ENCODE results near the gene C10orf53.

C10orf53 gene

DNA sequence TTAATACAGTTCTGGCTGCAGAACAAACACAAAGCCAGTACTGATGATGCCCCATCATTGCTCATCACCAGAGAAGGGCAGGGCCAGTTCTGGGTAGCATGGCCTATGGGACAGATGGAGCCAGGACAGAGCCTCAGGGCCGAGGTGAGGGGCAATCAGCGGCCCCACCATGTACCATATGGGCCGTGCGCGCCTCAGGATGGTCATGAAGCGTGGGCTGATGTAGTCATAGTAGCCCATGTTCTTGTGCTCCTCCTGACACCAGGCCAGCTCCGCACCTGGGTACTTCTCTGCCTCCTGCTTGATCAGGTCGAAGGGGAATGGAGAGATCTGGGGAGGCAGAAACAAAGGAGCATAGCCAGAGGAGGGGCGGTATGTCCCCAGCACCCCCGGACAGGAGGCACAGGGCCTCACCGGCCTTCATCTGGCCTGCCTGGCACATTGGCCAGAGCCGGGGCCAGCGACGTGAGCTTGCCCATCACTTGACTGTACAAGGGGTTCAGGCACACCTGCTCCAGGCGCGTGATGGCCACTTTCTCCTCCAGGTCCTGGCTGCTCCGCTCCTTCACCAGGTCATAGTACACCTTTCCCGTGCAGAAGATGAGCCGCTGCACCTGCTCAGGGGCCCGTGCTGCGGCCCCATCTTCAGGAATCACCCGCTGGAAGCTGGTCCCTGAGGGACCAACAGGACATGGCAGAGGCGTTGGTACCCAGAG lies 56.6 kb downstream of the C10orf53 start:
- no peaks in the 10 kb centered on the region for H3K36me3 ChIP-seq (ENCODE audit: control insufficient read depth, insufficient read depth, low read length)
- no peaks in the 10 kb centered on the region for H3K4me1 ChIP-seq (ENCODE audit: control insufficient read depth, insufficient read depth, low read length, poor library complexity, severe bottlenecking)
- H3K27ac ChIP-seq (ENCODE audit: insufficient read depth, low read length, poor library complexity, severe bottlenecking), result no peak overlapping the region
- no peak for DNase-seq
- H3K9me3 ChIP-seq (ENCODE audit: control insufficient read depth, low read length), result no peaks in the 10 kb centered on the region
- no peaks in the 10 kb centered on the region for H3K27me3 ChIP-seq (replicated peaks; ENCODE audit: control insufficient read depth, insufficient read depth, low read length, poor library complexity, severe bottlenecking)
- no peak overlapping the region for H3K4me3 ChIP-seq (ENCODE audit: insufficient read depth, low read depth, low read length, poor library complexity, severe bottlenecking)

DNA sequence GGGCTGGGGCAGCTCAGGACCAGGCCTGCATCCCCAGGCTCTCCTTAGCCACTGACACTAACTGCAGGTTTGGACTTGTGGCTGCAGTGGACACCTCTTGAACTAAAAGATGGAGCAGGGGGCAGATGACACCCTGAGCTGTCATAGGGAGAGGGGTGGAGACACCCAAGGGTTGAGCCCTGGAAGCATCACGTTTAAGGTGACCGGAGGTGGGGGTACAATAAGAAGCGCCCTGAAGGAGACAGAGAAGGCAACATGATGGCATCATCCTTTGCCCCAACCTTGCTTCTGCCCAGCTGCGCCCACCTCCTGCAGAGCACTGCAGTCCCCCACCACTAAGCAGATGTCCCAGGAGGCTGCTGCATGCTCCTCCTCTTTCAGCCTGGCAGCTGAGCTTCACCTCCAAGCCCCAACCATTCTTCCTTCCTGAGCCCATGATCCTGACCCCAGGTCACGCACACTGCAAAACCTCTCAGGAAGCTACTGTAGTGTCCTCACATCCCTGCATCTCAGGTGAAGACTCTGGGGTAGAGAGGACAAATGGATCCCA lies 57.2 kb downstream of the C10orf53 start:
- H3K27me3 ChIP-seq (replicated peaks; ENCODE audit: control insufficient read depth, insufficient read depth, low read length, poor library complexity, severe bottlenecking), result no peaks in the 10 kb centered on the region
- no peaks in the 10 kb centered on the region for H3K4me1 ChIP-seq (ENCODE audit: control insufficient read depth, insufficient read depth, low read length, poor library complexity, severe bottlenecking)
- H3K27ac ChIP-seq (ENCODE audit: insufficient read depth, low read length, poor library complexity, severe bottlenecking), result no peak overlapping the region
- no peak overlapping the region for H3K4me3 ChIP-seq (ENCODE audit: insufficient read depth, low read depth, low read length, poor library complexity, severe bottlenecking)
- DNase-seq, result no peak
- no peaks in the 10 kb centered on the region for H3K9me3 ChIP-seq (ENCODE audit: control insufficient read depth, low read length)
- H3K36me3 ChIP-seq (ENCODE audit: control insufficient read depth, insufficient read depth, low read length), result no peaks in the 10 kb centered on the region

DNA sequence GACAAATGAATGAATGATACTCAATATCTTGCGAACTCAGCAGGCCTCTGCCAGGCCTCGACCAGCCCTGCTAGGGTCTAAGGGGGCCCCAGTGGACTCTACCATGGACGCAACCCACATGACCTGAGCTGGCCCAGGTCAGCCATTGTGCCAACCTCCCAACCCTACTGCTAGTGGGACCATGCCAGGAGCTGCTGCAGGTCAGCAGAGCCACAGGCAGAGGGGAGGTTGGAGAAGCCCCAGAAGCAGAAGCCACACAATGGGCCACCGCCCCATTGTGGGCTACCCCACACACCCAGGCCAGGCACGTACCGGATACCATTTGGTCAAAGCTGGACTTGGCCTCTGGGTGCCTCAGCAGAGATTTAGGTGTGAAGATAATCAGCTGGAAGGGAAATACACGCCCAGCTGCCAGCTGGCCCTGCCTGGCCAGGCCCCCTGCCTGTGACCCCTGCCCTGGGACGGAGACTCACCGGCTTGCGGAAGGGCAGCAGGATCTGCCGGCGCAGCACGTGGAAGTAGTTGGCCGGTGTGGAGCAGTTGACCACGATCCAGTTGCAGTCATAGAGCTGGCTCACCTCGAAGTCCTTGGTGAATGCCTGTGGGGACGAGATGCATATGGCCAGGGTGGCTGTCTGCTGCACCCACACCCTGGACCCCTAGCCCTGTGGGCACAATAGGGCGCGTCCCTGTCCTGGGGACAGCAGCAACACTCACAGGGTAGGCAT lies 58.2 kb downstream of the C10orf53 start:
- DNase-seq, result no peak
- H3K9me3 ChIP-seq (ENCODE audit: control insufficient read depth, low read length), result no peaks in the 10 kb centered on the region
- no peaks in the 10 kb centered on the region for H3K36me3 ChIP-seq (ENCODE audit: control insufficient read depth, insufficient read depth, low read length)
- no peaks in the 10 kb centered on the region for H3K27me3 ChIP-seq (replicated peaks; ENCODE audit: control insufficient read depth, insufficient read depth, low read length, poor library complexity, severe bottlenecking)
- H3K4me1 ChIP-seq (ENCODE audit: control insufficient read depth, insufficient read depth, low read length, poor library complexity, severe bottlenecking), result no peaks in the 10 kb centered on the region
- no peak overlapping the region for H3K27ac ChIP-seq (ENCODE audit: insufficient read depth, low read length, poor library complexity, severe bottlenecking)
- H3K4me3 ChIP-seq (ENCODE audit: insufficient read depth, low read depth, low read length, poor library complexity, severe bottlenecking), result no peak overlapping the region

DNA sequence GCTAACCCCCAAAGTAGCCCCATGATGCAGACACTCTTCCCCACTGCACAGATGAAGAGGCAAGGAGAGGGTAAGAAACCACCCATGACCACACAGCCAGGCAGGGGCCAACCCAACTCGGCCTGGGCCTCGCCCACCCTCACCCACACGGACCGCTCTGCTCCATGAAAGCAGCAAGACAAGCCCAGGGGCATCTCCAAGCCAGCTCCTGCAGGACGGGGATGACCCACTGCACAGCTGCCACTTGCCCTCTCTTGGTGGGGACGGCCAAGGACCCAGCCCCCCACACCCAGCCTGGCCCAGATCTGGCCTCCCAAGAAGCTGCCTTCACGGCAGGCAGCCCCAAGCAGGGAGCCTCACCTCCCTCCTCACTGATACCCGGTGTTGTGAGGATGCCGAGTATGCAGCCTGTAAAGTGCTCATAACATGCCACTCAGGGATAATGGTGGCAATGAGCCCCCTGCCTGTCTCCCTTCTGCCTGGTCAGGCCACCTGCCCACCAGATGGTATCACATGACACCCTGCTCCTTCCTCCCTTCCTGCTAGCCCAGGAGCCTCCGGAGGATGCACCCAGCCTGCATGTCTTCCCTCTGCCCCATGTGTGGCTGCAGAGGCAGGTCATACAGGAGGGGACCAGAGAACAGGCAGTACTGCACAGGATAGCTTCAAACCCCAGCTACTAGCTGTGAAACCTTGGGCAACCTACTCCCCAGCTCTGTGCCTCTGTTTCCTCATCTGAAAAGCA lies 59.3 kb downstream of the C10orf53 start:
- Histone ChIP-seq H3K4me3 (ENCODE audit: insufficient read depth, low read depth, low read length, poor library complexity, severe bottlenecking) (no peak overlapping the region), H3K27me3 (replicated peaks; ENCODE audit: control insufficient read depth, insufficient read depth, low read length, poor library complexity, severe bottlenecking) (no peaks in the 10 kb centered on the region), H3K27ac (ENCODE audit: insufficient read depth, low read length, poor library complexity, severe bottlenecking) (no peak overlapping the region), H3K4me1 (ENCODE audit: control insufficient read depth, insufficient read depth, low read length, poor library complexity, severe bottlenecking) (no peaks in the 10 kb centered on the region), H3K36me3 (ENCODE audit: control insufficient read depth, insufficient read depth, low read length) (no peaks in the 10 kb centered on the region), H3K9me3 (ENCODE audit: control insufficient read depth, low read length) (no peaks in the 10 kb centered on the region)
- DNase-seq, result no peak

GRCh38 chr10:49739426-49739825 lies 60.0 kb downstream of the C10orf53 start:
- H3K36me3 ChIP-seq (ENCODE audit: control insufficient read depth, insufficient read depth, low read length), result no peaks in the 10 kb centered on the region
- H3K4me1 ChIP-seq (ENCODE audit: control insufficient read depth, insufficient read depth, low read length, poor library complexity, severe bottlenecking), result no peaks in the 10 kb centered on the region
- H3K27me3 ChIP-seq (replicated peaks; ENCODE audit: control insufficient read depth, insufficient read depth, low read length, poor library complexity, severe bottlenecking), result no peaks in the 10 kb centered on the region
- H3K4me3 ChIP-seq (ENCODE audit: insufficient read depth, low read depth, low read length, poor library complexity, severe bottlenecking), result no peak overlapping the region
- H3K27ac ChIP-seq (ENCODE audit: insufficient read depth, low read length, poor library complexity, severe bottlenecking), result no peak overlapping the region
- H3K9me3 ChIP-seq (ENCODE audit: control insufficient read depth, low read length), result no peaks in the 10 kb centered on the region
- DNase-seq, result no peak

- DNase-seq, result no peak
- no peaks in the 10 kb centered on the region for H3K27me3 ChIP-seq (replicated peaks; ENCODE audit: control insufficient read depth, insufficient read depth, low read length, poor library complexity, severe bottlenecking)
- no peaks in the 10 kb centered on the region for H3K36me3 ChIP-seq (ENCODE audit: control insufficient read depth, insufficient read depth, low read length)
- H3K27ac ChIP-seq (ENCODE audit: insufficient read depth, low read length, poor library complexity, severe bottlenecking), result no peak overlapping the region
- H3K9me3 ChIP-seq (ENCODE audit: control insufficient read depth, low read length), result no peaks in the 10 kb centered on the region
- H3K4me1 ChIP-seq (ENCODE audit: control insufficient read depth, insufficient read depth, low read length, poor library complexity, severe bottlenecking), result no peaks in the 10 kb centered on the region
- H3K4me3 ChIP-seq (ENCODE audit: insufficient read depth, low read depth, low read length, poor library complexity, severe bottlenecking), result no peak overlapping the region
Measured at GRCh38 chr10:49740346-49741107, 61.1 kb downstream of the C10orf53 start.

DNA sequence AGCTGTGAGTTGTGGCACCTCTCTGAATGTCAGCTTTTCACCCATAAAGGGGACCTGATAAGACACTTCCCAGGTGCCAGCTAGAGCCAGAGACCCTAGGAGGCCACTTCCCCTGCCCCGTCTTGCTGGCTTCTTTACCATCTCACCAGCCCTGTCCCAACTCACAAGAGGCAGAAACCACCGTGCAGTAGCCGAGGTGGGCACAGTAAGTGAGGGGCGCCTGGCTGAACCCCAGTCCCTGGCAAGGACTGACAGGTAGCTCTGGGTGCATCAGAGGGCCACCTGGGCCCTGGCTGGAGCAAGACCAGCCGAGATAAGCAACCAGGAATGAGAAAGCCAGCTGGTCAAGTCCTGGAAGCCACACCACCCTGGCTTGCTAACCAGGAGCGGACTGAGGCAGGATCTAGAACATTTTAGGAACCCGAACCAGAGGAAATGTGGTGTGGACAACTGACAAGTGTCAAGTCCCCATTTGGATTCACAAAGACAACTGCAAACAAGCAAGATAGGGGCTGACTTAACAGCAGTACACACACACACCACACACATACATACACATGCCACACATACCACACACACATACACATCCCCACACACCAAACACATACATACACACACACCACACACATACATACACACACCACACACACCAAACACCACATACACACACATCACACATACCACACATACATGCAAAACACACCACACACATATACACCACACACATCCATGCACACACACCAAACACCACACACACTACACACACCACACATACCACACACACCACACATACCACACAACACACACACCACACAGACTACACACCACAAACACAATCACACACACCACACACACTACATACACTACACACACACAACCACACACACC lies 61.9 kb downstream of the C10orf53 start:
- Histone ChIP-seq H3K27ac (ENCODE audit: insufficient read depth, low read length, poor library complexity, severe bottlenecking) (no peak overlapping the region), H3K36me3 (ENCODE audit: control insufficient read depth, insufficient read depth, low read length) (no peaks in the 10 kb centered on the region), H3K9me3 (ENCODE audit: control insufficient read depth, low read length) (no peaks in the 10 kb centered on the region), H3K27me3 (replicated peaks; ENCODE audit: control insufficient read depth, insufficient read depth, low read length, poor library complexity, severe bottlenecking) (no peaks in the 10 kb centered on the region), H3K4me1 (ENCODE audit: control insufficient read depth, insufficient read depth, low read length, poor library complexity, severe bottlenecking) (no peaks in the 10 kb centered on the region), H3K4me3 (ENCODE audit: insufficient read depth, low read depth, low read length, poor library complexity, severe bottlenecking) (no peak overlapping the region)
- no peak for DNase-seq

- no peak overlapping the region for H3K4me3 ChIP-seq (ENCODE audit: insufficient read depth, low read depth, low read length, poor library complexity, severe bottlenecking)
- no peaks in the 10 kb centered on the region for H3K27me3 ChIP-seq (replicated peaks; ENCODE audit: control insufficient read depth, insufficient read depth, low read length, poor library complexity, severe bottlenecking)
- no peak for DNase-seq
- no peaks in the 10 kb centered on the region for H3K9me3 ChIP-seq (ENCODE audit: control insufficient read depth, low read length)
- H3K36me3 ChIP-seq (ENCODE audit: control insufficient read depth, insufficient read depth, low read length), result no peaks in the 10 kb centered on the region
- H3K4me1 ChIP-seq (ENCODE audit: control insufficient read depth, insufficient read depth, low read length, poor library complexity, severe bottlenecking), result no peaks in the 10 kb centered on the region
- no peak overlapping the region for H3K27ac ChIP-seq (ENCODE audit: insufficient read depth, low read length, poor library complexity, severe bottlenecking)
Measured at GRCh38 chr10:49742683-49743463, 63.4 kb downstream of the C10orf53 start.
